Neural cell (in vitro differentiated cells): Measurements from ENCODE around the gene MDP1. TPM values are rescaled to one million over a fixed set of nuclear protein-coding genes. Genes with fewer than 3 reads are reported as not detected.

Experiments used
- H2AFZ ChIP-seq: fragments of 200-600, 300-800 bp; sonication (generic), shearing (Covaris generic); 2 replicates; pipeline ENCODE4 v1.6.0; 2014; ENCODE audit warnings: low read depth, mild to moderate bottlenecking, antibody characterized with exemption, low read length, moderate library complexity
- H3F3A ChIP-seq: fragments of 200-600 bp; shearing (Covaris generic); 2 replicates; pipeline ENCODE4 v1.6.1; 2016; ENCODE audit warnings: mild to moderate bottlenecking, moderate library complexity, mixed read lengths, antibody characterized with exemption, low read length; ENCODE audit not compliant: insufficient read depth, poor library complexity, severe bottlenecking
- H3K27ac ChIP-seq: fragments of 200-600, 300-800 bp; sonication (generic), shearing (Covaris generic); 2 replicates; pipeline ENCODE4 v1.5.1; 2014; ENCODE audit warnings: mild to moderate bottlenecking, low read length, moderate library complexity
- H3K27me3 ChIP-seq: fragments of 300-800, 200-600 bp; sonication (generic), shearing (Covaris generic); 2 replicates; pipeline ENCODE4 v1.6.0; 2014; ENCODE audit warnings: mild to moderate bottlenecking, low read depth, low read length, moderate library complexity; ENCODE audit not compliant: insufficient read depth
- H3K36me3 ChIP-seq: fragments of 300-800, 200-600 bp; sonication (generic), shearing (Covaris generic); 2 replicates; pipeline ENCODE4 v1.5.1; 2014; ENCODE audit warnings: mild to moderate bottlenecking, antibody characterized with exemption, low read length, moderate library complexity; ENCODE audit not compliant: insufficient read depth
- H3K4me2 ChIP-seq: fragments of 300-800, 200-600 bp; sonication (generic), shearing (Covaris generic); 2 replicates; pipeline ENCODE4 v1.6.0; 2014; ENCODE audit warnings: mild to moderate bottlenecking, low read length
- H3K4me3 ChIP-seq: fragments of 300-800, 200-600 bp; sonication (generic), shearing (Covaris generic); 2 replicates; pipeline ENCODE4 v1.5.1; 2014; ENCODE audit warnings: mild to moderate bottlenecking, low read length, moderate library complexity
- H3K79me2 ChIP-seq: fragments of 200-600 bp; shearing (Covaris generic); replicated peaks from 2 replicates; pipeline ENCODE4 v1.6.0; 2014; ENCODE audit warnings: mild to moderate bottlenecking, low read length, moderate library complexity; ENCODE audit not compliant: insufficient read depth
- H3K9ac ChIP-seq: fragments of 300-800, 200-600 bp; sonication (generic), shearing (Covaris generic); 2 replicates; pipeline ENCODE4 v1.6.1; 2016; ENCODE audit warnings: mild to moderate bottlenecking, low read length, mixed read lengths
- H3K9me2 ChIP-seq: fragments of 200-600 bp; shearing (Covaris generic); 2 replicates; pipeline ENCODE4 v1.6.1; 2016; ENCODE audit warnings: mild to moderate bottlenecking, low read length, mixed read lengths; ENCODE audit not compliant: insufficient read depth
- H3K9me3 ChIP-seq: fragments of 200-600, 300-800 bp; sonication (generic), shearing (Covaris generic); 2 replicates; pipeline ENCODE4 v1.6.1; 2016; ENCODE audit warnings: mild to moderate bottlenecking, mixed run types, low read length, moderate library complexity, mixed read lengths
- H4K20me1 ChIP-seq: fragments of 200-600 bp; shearing (Covaris generic); 2 replicates; pipeline ENCODE4 v1.6.1; 2016; ENCODE audit warnings: mild to moderate bottlenecking, mixed run types; ENCODE audit not compliant: insufficient read depth
- CTCF ChIP-seq: fragments of 450-650 bp; IDR thresholded peaks from 2 replicates; pipeline ENCODE4 v1.5.1; 2014; ENCODE audit warnings: antibody characterized with exemption, mild to moderate bottlenecking, moderate library complexity; ENCODE audit not compliant: poor library complexity, severe bottlenecking
- EP300 ChIP-seq: fragments of 450-650 bp; conservative IDR thresholded peaks from 2 replicates; pipeline ENCODE4 v1.6.1; 2014; ENCODE audit warnings: antibody characterized with exemption, mild to moderate bottlenecking, moderate library complexity; ENCODE audit not compliant: poor library complexity, severe bottlenecking
- EZH2 ChIP-seq: fragments of 200-600, 300-800 bp; shearing (Covaris generic), sonication (generic); IDR thresholded peaks from 2 replicates; pipeline ENCODE4 v1.6.1; 2014; ENCODE audit warnings: antibody characterized with exemption, low read length, borderline replicate concordance, mild to moderate bottlenecking; ENCODE audit not compliant: insufficient read depth, poor library complexity, severe bottlenecking
- MXI1 ChIP-seq: fragments of 450-650 bp; conservative IDR thresholded peaks from 2 replicates; pipeline ENCODE4 v1.6.1; 2014; ENCODE audit warnings: antibody characterized with exemption, mild to moderate bottlenecking; ENCODE audit not compliant: poor library complexity, severe bottlenecking
- POLR2AphosphoS5 ChIP-seq: IDR thresholded peaks from 2 replicates; pipeline ENCODE4 v1.6.1; 2012
- RAD21 ChIP-seq: fragments of 450-650 bp; conservative IDR thresholded peaks from 2 replicates; pipeline ENCODE4 v1.6.1; 2014; ENCODE audit warnings: antibody characterized with exemption, mild to moderate bottlenecking, moderate library complexity
- REST ChIP-seq: IDR thresholded peaks from 2 replicates; pipeline ENCODE4 v1.6.1; 2012; ENCODE audit warnings: borderline replicate concordance
- SMC3 ChIP-seq: fragments of 450-650 bp; conservative IDR thresholded peaks from 2 replicates; pipeline ENCODE4 v1.6.1; 2014; ENCODE audit warnings: antibody characterized with exemption, mild to moderate bottlenecking, moderate library complexity; ENCODE audit not compliant: poor library complexity
- TAF1 ChIP-seq: IDR thresholded peaks from 2 replicates; pipeline ENCODE4 v1.6.1; 2012; ENCODE audit warnings: low read depth
- polyA plus RNA-seq: library from polyadenylated mRNA; depleted of rRNA; stranded (reverse); fragments of >200 nt; gene quantifications from 2 replicates; pipeline ENCODE4 v1.2.3, GENCODE V29; 2014

Gene MDP1
- polyA plus RNA-seq, 1 donor from 2014 or later: 94.2 TPM

GRCh38 chr14:24190416-24190815 lies 25.4 kb downstream of the MDP1 start:
- Histone ChIP-seq H3K9me3 (no peaks in the 10 kb centered on the region), H3K4me2 (no peak overlapping the region), H2AFZ (no peak overlapping the region), H3K36me3 (no peaks in the 10 kb centered on the region), H3F3A (no peaks in the 10 kb centered on the region), H3K27ac (no peak overlapping the region), H3K79me2 (peaks cover 3% of the 10 kb centered on the region), H4K20me1 (peaks cover 4% of the 10 kb centered on the region), H3K27me3 (no peaks in the 10 kb centered on the region), H3K9ac (no peak overlapping the region), H3K4me3 (no peak overlapping the region), H3K9me2 (no peaks in the 10 kb centered on the region)
- no peak for TF ChIP-seq REST
- TF ChIP-seq MXI1: no peak
- no peak for TF ChIP-seq EP300
- no peak for TF ChIP-seq POLR2AphosphoS5
- TF ChIP-seq TAF1: no peak
- TF ChIP-seq EZH2: no peak
- TF ChIP-seq SMC3: no peak
- no peak for TF ChIP-seq CTCF
- TF ChIP-seq RAD21: no peak

- Histone ChIP-seq H3K9ac (peak overlapping the region; percentile 2), H3K27ac (no peak overlapping the region)
Observed at GRCh38 chr14:24189460-24189859, 26.4 kb downstream of the MDP1 start.

More at GRCh38 chr14:24189460-24189859, 26.4 kb downstream of the MDP1 start:
- Histone ChIP-seq H3K4me3 (peak overlapping the region; percentile 92), H3K27me3 (no peaks in the 10 kb centered on the region), H4K20me1 (peaks cover 4% of the 10 kb centered on the region), H3K9me3 (no peaks in the 10 kb centered on the region), H3F3A (no peaks in the 10 kb centered on the region), H3K36me3 (no peaks in the 10 kb centered on the region), H3K4me2 (no peak overlapping the region), H3K79me2 (peaks cover 3% of the 10 kb centered on the region), H2AFZ (no peak overlapping the region), H3K9me2 (no peaks in the 10 kb centered on the region)
- TF ChIP-seq EP300 (no peak), EZH2 (no peak), SMC3 (no peak), POLR2AphosphoS5 (no peak), REST (no peak), TAF1 (no peak), MXI1 (no peak), CTCF (no peak), RAD21 (no peak)
